ENCODE measurements around the gene RTBDN.
A peak's percentile ranks its signal among the peaks of the same experiment; 100 is the strongest.

RTBDN gene

DNA sequence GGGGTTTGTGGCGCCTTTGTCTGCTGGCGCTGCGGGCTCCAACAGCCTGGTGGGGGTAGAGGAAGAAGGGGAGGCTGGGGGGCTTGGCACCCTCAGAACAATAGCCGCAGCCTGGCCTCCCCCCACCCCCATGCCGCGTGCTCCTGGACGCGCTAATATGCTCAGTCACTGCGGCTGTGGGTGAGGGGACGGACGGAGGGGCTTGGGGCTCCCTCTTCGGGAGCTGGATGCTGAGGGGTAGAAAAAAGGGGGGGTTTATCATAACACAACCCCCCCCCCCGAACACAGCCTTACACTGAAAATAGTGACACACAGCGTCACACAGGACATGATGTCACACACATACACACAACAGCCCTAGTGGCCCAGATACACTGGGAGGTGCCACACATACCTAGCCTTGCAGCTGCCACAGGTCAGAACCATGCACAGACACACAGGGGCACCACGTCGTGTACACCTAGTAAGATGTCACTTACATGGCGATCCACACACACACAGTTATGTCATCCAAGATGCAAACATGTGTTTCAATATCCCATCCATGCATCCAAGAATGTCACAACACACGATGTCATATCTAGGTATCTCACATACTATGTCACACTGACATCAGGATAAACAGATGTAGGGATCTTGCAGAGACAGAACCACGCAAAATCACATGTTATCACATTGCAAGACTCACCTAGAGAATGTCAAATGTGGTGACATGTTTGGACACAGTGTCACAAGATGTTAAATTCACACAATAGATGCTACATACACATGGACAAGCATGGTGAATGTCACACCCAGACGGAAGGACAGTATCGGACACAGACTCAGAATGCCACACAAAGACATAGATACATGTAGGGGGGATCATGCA lies 4.7 kb upstream of the RTBDN start:
- H3K4me3 ChIP-seq, result peak overlapping the region in 1 of 2 donors; percentile 36
- no peak for DNase-seq
- H3K4me1 ChIP-seq, result peaks cover 0 to 37% (median 23%) of the 10 kb centered on the region in 4 donors
- intact Hi-C loops (cut with DNase I; ENCODE audit: low total_unique reads), result no loop called here
- no peak overlapping the region for H3K27ac ChIP-seq
- no peaks in the 10 kb centered on the region for H3K36me3 ChIP-seq
- no peaks in the 10 kb centered on the region for H3K9me3 ChIP-seq
- TF ChIP-seq, protein P1, sequence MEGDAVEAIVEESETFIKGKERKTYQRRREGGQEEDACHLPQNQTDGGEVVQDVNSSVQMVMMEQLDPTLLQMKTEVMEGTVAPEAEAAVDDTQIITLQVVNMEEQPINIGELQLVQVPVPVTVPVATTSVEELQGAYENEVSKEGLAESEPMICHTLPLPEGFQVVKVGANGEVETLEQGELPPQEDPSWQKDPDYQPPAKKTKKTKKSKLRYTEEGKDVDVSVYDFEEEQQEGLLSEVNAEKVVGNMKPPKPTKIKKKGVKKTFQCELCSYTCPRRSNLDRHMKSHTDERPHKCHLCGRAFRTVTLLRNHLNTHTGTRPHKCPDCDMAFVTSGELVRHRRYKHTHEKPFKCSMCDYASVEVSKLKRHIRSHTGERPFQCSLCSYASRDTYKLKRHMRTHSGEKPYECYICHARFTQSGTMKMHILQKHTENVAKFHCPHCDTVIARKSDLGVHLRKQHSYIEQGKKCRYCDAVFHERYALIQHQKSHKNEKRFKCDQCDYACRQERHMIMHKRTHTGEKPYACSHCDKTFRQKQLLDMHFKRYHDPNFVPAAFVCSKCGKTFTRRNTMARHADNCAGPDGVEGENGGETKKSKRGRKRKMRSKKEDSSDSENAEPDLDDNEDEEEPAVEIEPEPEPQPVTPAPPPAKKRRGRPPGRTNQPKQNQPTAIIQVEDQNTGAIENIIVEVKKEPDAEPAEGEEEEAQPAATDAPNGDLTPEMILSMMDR (IDR thresholded peaks at IDR 0.05), result no peak
- peaks cover 15 to 99% of the 10 kb centered on the region in 2 donors for H3K27me3 ChIP-seq

DNA sequence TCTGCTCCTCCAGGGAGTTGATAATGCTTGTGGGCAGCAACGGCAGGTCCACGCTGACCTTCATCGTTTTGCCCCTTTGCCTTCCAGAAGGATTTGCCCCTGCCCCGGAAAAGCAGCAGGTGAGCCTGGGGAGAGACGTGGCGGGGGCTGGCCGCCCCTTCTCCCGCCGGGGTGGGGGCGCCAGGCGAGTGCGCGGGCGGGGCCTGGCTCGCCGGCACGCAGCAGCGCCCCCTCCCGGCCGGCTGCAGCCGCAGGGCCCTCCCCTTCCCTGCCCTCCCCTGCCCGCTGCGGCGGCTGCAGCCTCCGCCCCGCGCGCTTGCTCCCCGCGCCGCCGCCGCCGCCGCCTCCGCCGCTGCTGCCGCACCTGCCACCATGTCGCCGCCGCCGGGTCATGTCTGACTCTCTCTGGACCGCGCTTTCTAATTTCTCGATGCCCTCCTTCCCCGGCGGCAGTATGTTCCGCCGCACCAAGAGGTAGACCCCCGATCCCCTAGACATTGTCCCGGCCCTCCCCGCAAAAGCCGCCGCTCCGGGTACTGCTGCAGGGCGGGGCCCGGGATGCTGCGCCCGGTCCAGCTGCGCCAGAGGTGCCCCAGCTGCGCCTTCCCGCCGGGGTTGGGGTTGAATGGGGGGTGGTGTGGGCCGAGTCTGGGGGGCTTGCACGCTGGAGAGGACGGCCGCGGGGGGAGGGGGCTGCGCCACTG lies 4.0 kb upstream of the RTBDN start, which contains the start of gene MAST1:
TSS of gene MAST1 (plus strand) at position 334 of the 704 bp plus-strand sequence. CDS start at position 392, 58 bp downstream.
- Histone ChIP-seq H3K36me3 (no peaks in the 10 kb centered on the region), H3K4me3 (peak within 1 kb of the TSS; percentile 13 to 36), H3K9me3 (no peaks in the 10 kb centered on the region), H3K4me1 (peaks cover 0 to 44% (median 30%) of the 10 kb centered on the region in 4 donors), H3K27ac (no peak within 1 kb of the TSS), H3K27me3 (peaks cover 15 to 100% of the 10 kb centered on the region in 2 donors)
- intact Hi-C loops (cut with DNase I; ENCODE audit: low total_unique reads), result no loop called here
- no peak for DNase-seq
- TF ChIP-seq, protein P1 (IDR thresholded peaks at IDR 0.05), result peak in 1 of 2 experiments; percentile 18

GRCh38 chr19:12837225-12837624 lies 2.8 kb upstream of the RTBDN start:
- Histone ChIP-seq H3K36me3 (no peaks in the 10 kb centered on the region), H3K27me3 (peaks cover 15 to 100% of the 10 kb centered on the region in 2 donors), H3K9me3 (no peaks in the 10 kb centered on the region), H3K27ac (no peak overlapping the region), H3K4me3 (no peak overlapping the region), H3K4me1 (peaks cover 0 to 55% (median 36%) of the 10 kb centered on the region in 4 donors)
- DNase-seq, result no peak
- intact Hi-C loops (cut with DNase I; ENCODE audit: low total_unique reads), result no loop called here
- TF ChIP-seq, protein P1 (IDR thresholded peaks at IDR 0.05), result no peak

DNA sequence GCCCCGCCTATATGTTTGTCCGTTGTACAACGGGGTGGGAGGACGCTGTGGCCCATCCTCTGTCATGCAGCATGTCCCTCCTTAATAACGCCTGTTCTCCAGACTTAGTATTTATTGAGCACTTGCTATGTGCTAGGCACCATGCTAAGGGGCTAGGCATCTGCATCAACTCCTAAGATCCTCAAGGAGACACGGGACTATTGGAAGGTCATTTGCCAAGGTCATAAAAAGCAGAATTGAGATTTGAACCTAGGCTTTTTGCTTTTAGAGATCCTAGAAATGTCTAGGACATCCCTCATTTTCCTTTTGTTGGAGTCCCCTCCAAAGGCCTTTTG lies 2.1 kb upstream of the RTBDN start:
- Histone ChIP-seq H3K4me1 (peaks cover 0 to 55% (median 36%) of the 10 kb centered on the region in 4 donors), H3K36me3 (no peaks in the 10 kb centered on the region), H3K27ac (no peak overlapping the region), H3K27me3 (peaks cover 15 to 100% of the 10 kb centered on the region in 2 donors), H3K4me3 (no peak overlapping the region), H3K9me3 (no peaks in the 10 kb centered on the region)
- TF ChIP-seq, protein P1 (IDR thresholded peaks at IDR 0.05), result no peak
- intact Hi-C loops (cut with DNase I; ENCODE audit: low total_unique reads), result no loop called here
- DNase-seq, result no peak

GRCh38 chr19:12834976-12835757 lies 788 bp upstream of the RTBDN start:
- DNase-seq, result no peak
- TF ChIP-seq, protein P1 (IDR thresholded peaks at IDR 0.05), result no peak
- Histone ChIP-seq H3K27me3 (peaks cover 7 to 98% of the 10 kb centered on the region in 2 donors), H3K9me3 (no peaks in the 10 kb centered on the region), H3K36me3 (no peaks in the 10 kb centered on the region), H3K4me1 (peaks cover 0 to 43% (median 28%) of the 10 kb centered on the region in 4 donors), H3K27ac (no peak overlapping the region), H3K4me3 (no peak overlapping the region)
- intact Hi-C loops (cut with DNase I; ENCODE audit: low total_unique reads), result no loop called here

All from tibial artery (tissue), 4 donors.